Thoracic aorta (tissue), 2 donors: ENCODE measurements around the gene ABHD14A. TPM values are rescaled to one million over a fixed set of nuclear protein-coding genes. Genes with fewer than 3 reads are reported as not detected.

ENCODE experiments used
- ATAC-seq: fragments of 150-250 bp; one replicate; pipeline ENCODE4 v1.8.0; 2017; ENCODE audit warnings: low read depth; ENCODE audit not compliant: insufficient number of reproducible peaks, low FRiP score
- DNase-seq: peaks from one replicate; pipeline ENCODE4 v3.0.0-alpha.2; 2020; ENCODE audit warnings: low spot score
- H3K27ac ChIP-seq, 2 donors: fragments of 200-600 bp; sonication (generic); 1 replicate in 1 of 2; 2 replicates in 1 of 2; pipeline ENCODE4 v1.5.1; 2016; ENCODE audit warnings: mild to moderate bottlenecking in 2 of 2, moderate library complexity in 2 of 2
- H3K27me3 ChIP-seq: fragments of 200-600 bp; sonication (generic); replicated peaks from 2 replicates; pipeline ENCODE4 v1.6.0; 2016; ENCODE audit warnings: mild to moderate bottlenecking; ENCODE audit not compliant: insufficient read depth
- H3K36me3 ChIP-seq: fragments of 200-600 bp; sonication (generic); one replicate; pipeline ENCODE4 v1.5.1; 2016
- H3K4me1 ChIP-seq, 2 donors: fragments of 200-600 bp; sonication (generic); 1 replicate in 1 of 2; 2 replicates in 1 of 2; pipeline versions ENCODE4 v1.5.1 to v1.6.0; 2016; ENCODE audit warnings: low read depth in 2 of 2, mild to moderate bottlenecking in 1 of 2; ENCODE audit not compliant: control insufficient read depth in 1 of 2
- H3K4me3 ChIP-seq: fragments of 200-600 bp; sonication (generic); 2 replicates; pipeline ENCODE4 v1.5.1; 2016; ENCODE audit warnings: mild to moderate bottlenecking
- H3K9me3 ChIP-seq: fragments of 200-600 bp; sonication (generic); 2 replicates; pipeline ENCODE4 v1.5.1; 2016
- total RNA-seq, 2 donors: library from RNA; depleted of rRNA; stranded (reverse); fragments of >200 nt; gene quantifications; one replicate each; pipeline versions ENCODE4 v1.1.0 to v1.2.3, GENCODE V29; 2016
- TF ChIP-seq, protein P1 (sequence below): fragments of 200-600 bp; sonication (generic); IDR thresholded peaks from one replicate; pipeline ENCODE4 v1.5.1; 2019; ENCODE audit warnings: antibody characterized with exemption

Gene ABHD14A
- total RNA-seq, 2 donors from 2014 or later = 9.7 to 24.0 TPM

DNA sequence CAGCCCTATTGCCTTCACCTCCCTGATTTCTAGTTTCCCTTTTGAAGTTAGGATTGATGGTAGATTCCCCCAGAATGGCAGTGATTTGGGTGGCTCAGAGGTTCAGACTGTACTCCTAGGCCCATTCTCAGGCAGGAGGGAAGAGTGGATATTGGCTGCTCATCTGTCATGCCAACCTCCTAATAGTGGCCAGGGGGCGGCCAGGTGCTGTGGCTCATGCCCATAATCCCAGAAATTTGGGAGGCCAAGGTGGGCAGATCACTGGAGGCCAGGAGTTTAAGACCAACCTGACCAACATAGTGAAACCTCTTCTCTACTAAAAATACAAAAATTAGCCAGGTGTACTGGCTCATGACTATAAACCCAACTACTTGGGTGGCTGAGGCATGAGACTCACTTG is 44.4 kb upstream of the ABHD14A start:
- Histone ChIP-seq H3K27me3 (no peaks in the 10 kb centered on the region), H3K4me1 (no peaks in the 10 kb centered on the region), H3K36me3 (peaks cover 23% of the 10 kb centered on the region), H3K9me3 (no peaks in the 10 kb centered on the region), H3K4me3 (no peak overlapping the region), H3K27ac (no peak overlapping the region)
- DNase-seq (no peak), ATAC-seq (no peak)
- TF ChIP-seq, protein P1, sequence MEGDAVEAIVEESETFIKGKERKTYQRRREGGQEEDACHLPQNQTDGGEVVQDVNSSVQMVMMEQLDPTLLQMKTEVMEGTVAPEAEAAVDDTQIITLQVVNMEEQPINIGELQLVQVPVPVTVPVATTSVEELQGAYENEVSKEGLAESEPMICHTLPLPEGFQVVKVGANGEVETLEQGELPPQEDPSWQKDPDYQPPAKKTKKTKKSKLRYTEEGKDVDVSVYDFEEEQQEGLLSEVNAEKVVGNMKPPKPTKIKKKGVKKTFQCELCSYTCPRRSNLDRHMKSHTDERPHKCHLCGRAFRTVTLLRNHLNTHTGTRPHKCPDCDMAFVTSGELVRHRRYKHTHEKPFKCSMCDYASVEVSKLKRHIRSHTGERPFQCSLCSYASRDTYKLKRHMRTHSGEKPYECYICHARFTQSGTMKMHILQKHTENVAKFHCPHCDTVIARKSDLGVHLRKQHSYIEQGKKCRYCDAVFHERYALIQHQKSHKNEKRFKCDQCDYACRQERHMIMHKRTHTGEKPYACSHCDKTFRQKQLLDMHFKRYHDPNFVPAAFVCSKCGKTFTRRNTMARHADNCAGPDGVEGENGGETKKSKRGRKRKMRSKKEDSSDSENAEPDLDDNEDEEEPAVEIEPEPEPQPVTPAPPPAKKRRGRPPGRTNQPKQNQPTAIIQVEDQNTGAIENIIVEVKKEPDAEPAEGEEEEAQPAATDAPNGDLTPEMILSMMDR = no peak

DNA sequence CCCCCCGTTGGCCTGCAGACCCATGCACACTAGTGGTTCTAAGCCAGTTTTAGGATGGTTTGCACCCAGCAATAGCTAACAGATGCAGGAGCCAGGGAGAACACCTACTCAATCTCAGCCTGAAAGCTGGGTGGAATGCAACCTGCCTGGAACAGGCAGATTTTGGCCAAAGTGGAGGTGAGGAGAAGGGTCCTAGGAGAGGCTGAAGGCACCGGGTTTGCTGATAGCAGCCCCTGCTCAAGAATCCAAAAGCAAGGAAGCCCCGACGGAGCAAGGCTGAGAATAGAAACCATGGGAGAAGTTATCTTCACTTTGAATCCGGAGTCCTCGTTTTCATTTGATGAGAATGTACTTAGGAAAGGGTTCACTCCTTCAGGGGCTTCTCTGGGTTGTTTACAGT is 43.1 kb upstream of the ABHD14A start:
- H3K4me3 ChIP-seq = no peak overlapping the region
- ATAC-seq = no peak
- H3K9me3 ChIP-seq = no peaks in the 10 kb centered on the region

DNA sequence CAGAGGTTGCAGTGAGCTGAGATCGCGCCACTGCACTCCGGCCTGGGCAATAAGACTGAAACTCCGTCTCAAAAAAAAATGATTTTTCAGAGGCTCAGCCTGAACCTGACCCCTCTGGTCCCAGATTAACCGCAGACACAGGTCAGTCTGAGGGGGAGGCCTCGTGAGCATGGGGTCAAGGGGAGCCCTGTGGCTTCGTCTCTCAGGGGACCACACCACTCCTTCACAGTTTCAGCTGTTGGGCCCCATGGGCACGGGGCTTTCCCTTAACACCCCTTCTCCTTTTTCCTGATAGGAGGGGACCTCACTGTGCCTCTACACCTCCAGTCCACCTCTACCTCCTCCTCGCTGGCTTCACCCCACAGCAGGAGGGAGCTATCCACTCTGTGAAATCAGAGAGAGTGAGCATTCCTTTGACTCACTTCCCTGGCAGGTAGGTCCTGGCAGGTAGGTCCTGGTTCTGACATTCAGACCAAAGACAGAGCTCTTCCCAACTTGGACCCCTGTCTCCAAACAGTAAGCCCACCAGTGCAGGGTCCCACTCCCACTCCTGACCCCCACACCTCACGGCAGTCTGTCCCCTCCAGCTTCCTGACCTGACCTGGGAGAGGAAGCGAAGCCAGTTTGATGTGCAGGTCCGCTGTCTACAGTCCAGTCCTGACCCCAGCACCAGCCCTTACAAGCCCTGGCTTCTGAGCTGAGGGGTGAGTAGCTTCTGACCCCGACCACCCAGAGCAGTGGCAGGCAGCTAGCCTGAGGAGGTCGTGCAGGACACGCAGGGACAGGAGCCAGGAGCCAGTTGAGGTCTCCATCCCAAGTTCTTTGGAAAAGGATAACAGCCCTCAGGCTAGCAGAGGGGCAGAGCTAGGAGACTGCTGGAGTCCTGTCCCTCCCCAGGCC is 42.1 kb upstream of the ABHD14A start:
- no peak overlapping the region for H3K27ac ChIP-seq
- H3K4me1 ChIP-seq = no peaks in the 10 kb centered on the region
- ATAC-seq (no peak), DNase-seq (no peak)
- H3K4me3 ChIP-seq = no peak overlapping the region
- H3K9me3 ChIP-seq = no peaks in the 10 kb centered on the region
- H3K27me3 ChIP-seq = no peaks in the 10 kb centered on the region
- H3K36me3 ChIP-seq = peaks cover 39% of the 10 kb centered on the region
- TF ChIP-seq, protein P1 = no peak

More for the DNA sequence above, 43.1 kb upstream of the ABHD14A start:
- no peak for DNase-seq
- Histone ChIP-seq H3K27me3 (no peaks in the 10 kb centered on the region), H3K36me3 (peaks cover 35% of the 10 kb centered on the region), H3K4me1 (no peaks in the 10 kb centered on the region), H3K27ac (no peak overlapping the region)
- TF ChIP-seq, protein P1 = no peak

DNA sequence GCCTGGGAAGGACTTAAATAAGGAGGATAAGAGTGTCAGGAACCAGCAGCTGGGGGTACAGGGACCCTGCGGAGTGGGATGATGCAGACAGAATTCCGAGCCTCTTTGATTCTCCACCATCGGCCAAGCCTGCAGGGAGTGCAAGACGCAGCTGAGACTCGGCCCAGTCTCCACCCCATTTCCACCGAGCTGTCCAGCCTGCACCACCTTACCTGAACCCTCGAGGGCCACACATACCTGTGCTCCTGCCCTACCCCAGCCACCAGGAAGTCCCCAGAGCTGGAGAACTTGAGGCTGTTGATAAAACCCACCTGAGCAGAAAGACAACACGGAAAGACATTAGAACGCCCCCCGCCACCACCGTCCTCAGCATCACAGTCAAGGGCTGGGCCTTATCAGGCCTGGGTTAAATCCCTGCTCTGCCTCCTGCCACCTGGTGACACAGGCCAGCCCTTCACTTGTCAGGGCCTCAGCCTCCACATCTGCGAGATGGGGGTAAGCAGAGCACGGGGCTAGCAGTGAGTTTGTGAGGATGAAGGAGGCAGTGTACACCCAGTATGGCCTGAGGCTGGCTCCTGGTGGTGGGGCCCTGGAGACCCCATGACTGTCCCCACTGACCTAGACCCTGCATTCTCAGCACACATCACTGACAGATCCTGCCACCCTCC is 41.3 kb upstream of the ABHD14A start:
- H3K4me3 ChIP-seq = no peak overlapping the region
- H3K27ac ChIP-seq = no peak overlapping the region
- DNase-seq (no peak), ATAC-seq (no peak)
- TF ChIP-seq, protein P1 = no peak
- no peaks in the 10 kb centered on the region for H3K9me3 ChIP-seq
- peaks cover 39% of the 10 kb centered on the region for H3K36me3 ChIP-seq
- no peaks in the 10 kb centered on the region for H3K27me3 ChIP-seq
- H3K4me1 ChIP-seq = no peaks in the 10 kb centered on the region

DNA sequence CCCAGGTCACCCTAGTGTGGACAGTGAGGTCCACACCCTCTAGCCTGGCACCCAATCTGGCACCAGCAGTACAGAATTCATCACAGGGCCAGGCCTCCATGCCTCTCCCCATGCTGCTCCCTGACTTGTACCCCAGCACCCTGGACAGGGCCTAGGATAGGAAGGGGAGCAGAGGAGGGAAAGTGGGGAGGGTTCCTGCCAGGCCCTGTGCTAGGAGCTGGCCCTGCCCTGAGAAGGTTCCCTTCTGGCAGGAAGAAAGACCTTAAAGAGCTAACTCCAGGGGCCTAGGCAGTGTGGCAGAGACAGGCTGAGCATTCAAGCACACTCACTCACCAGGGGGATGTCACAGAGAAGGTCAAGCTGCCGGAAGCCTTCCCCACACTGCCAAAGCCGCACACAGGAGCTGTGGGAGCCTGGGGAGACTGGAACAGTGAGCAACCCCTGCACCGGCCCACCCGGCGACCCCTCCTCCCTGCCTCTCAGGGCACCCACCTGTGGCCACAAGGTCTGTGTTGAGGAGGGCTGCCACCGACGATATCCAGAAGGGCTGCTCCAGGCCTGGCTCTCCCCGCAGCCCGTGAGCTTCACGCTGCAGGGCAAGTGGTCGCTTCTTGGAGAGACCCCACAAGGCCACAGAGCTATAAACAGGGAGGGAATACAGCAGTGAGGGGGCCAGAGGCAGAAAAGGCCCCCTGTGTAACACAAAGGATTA is 40.6 kb upstream of the ABHD14A start:
- H3K4me3 ChIP-seq = no peak overlapping the region
- no peak for ATAC-seq
- no peak for DNase-seq
- H3K27me3 ChIP-seq = no peaks in the 10 kb centered on the region
- H3K27ac ChIP-seq = no peak overlapping the region
- peaks cover 39% of the 10 kb centered on the region for H3K36me3 ChIP-seq
- H3K9me3 ChIP-seq = no peaks in the 10 kb centered on the region
- no peaks in the 10 kb centered on the region for H3K4me1 ChIP-seq
- TF ChIP-seq, protein P1 = no peak
